ENCODE data around the gene THSD7B. TPM values are rescaled to one million over a fixed set of nuclear protein-coding genes. Genes with fewer than 3 reads are reported as not detected.

THSD7B gene
- total and polyA plus RNA-seq, 2 of the 8 experiments (the other 6 are each of a cell fraction or from before 2014, with no cell fraction given): 0.60 to 2.9 TPM

DNA sequence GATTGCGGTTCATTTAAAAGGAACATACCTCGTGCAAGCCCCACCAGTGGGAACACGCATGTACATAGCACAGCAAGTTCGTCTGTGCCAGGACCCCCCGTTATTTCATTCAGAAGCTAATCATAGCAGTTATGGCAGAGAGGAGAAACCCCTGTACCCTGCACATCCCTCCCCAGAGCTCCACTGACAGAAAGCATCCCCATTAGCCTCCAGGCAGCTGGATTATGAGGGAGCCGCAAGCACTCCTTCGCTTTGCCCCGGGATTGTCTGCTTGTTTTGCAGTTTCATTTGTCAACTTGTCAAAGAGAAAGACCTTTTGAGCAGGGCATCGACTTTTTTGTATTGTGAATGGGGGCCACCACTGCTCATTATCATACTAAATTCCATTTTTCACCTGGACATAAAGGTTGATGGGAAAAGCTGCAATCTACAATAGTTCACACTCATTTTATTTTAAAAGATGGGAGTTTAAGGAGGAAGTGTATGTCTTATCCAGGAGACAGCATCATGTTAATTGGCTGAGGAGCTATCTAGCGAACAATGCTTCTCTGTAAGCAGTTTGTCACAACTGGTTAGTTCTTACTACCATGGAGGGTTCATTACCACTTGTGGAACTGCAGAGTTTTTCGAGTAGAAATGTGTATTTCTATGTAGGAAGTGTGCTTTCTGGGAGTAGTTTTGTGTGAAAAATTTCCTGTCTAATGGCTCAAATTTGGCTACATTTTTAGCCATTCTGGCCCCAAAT is 255.3 kb downstream of the THSD7B start (continued):
- TF ChIP-seq SP2 (IDR thresholded peaks at IDR 0.05; ENCODE audit: low read length) (no peak), SIX5 (IDR thresholded peaks at IDR 0.05; ENCODE audit: low read depth, low read length) (no peak)
